Lower lobe of right lung (tissue), 2 donors: ENCODE data around the gene COPRS. TPM values are rescaled to one million over a fixed set of nuclear protein-coding genes. Genes with fewer than 3 reads are reported as not detected.

Experiments
- ATAC-seq, 2 donors: fragments of 200-7000 bp; cut with Tn5 transposase; one replicate each; pipeline ENCODE4 v1.9.1; 2020 to 2022; ENCODE audit warnings: mild to moderate bottlenecking in 2 of 2, moderate library complexity in 2 of 2
- DNase-seq: peaks from one replicate; pipeline ENCODE4 v3.0.0-alpha.2; 2020
- H3K27ac ChIP-seq: fragments of 200-600 bp; one replicate; pipeline ENCODE4 v1.8.0; 2022
- H3K27me3 ChIP-seq: fragments of 200-600 bp; one replicate; pipeline ENCODE4 v1.8.0; 2022; ENCODE audit warnings: low read depth
- H3K36me3 ChIP-seq: fragments of 200-600 bp; one replicate; pipeline ENCODE4 v1.8.0; 2022; ENCODE audit warnings: mild to moderate bottlenecking
- H3K4me1 ChIP-seq: fragments of 200-600 bp; one replicate; pipeline ENCODE4 v1.8.0; 2022
- H3K4me3 ChIP-seq: fragments of 200-600 bp; one replicate; pipeline ENCODE4 v1.8.0; 2022; ENCODE audit warnings: mild to moderate bottlenecking
- H3K9me3 ChIP-seq: fragments of 200-600 bp; one replicate; pipeline ENCODE4 v1.8.0; 2022
- intact Hi-C: fragments of 100-400 bp; cut with DNase I; formaldehyde crosslinking; loops from one replicate; pipeline ENCODE4 v1.11.0; 2022
- total RNA-seq: library from RNA; stranded (reverse); fragmentation: NEBNext Ultra II Directional; extraction: Animal tissue kit (Norgen Biotek cat#: 25700); gene quantifications from one replicate; pipeline ENCODE4 v1.2.1, GENCODE V29; 2021
- TF ChIP-seq, protein P1 (sequence below): fragments of 200-600 bp; IDR thresholded peaks from one replicate; pipeline ENCODE4 v1.8.0; 2022; ENCODE audit warnings: antibody characterized with exemption, mild to moderate bottlenecking
- donor health status: DM: no; HTN: yes; CAD: no; lungs with severe emphysema.

The COPRS gene
- total RNA-seq, 1 donor from 2014 or later: 37.4 TPM

DNA sequence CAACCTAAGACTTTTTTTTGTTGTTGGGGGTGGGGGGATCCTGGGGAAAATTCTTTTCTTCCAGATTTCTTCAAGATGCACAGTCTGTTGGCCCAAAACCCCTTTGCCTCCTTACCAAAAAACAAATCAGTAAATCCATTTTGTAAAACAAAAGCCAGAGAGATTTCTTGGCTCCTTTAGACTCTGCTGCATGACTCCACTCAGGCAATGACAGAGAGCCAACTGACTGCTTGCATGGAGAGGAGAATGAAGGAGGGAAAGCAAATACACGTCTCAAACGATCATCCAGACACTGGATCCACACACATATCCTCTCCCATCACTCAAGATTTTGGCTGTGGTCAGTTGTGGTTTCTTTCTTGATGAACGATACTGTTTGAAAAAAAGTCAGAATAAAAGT lies 13.8 kb downstream of the COPRS start:
- Histone ChIP-seq H3K36me3 (no peaks in the 10 kb centered on the region), H3K9me3 (no peaks in the 10 kb centered on the region), H3K27me3 (no peaks in the 10 kb centered on the region), H3K27ac (no peak overlapping the region), H3K4me3 (no peak overlapping the region), H3K4me1 (peaks cover 21% of the 10 kb centered on the region)
- ATAC-seq (no peak), DNase-seq (no peak)
- intact Hi-C loops: no loop called here
- TF ChIP-seq, protein P1, sequence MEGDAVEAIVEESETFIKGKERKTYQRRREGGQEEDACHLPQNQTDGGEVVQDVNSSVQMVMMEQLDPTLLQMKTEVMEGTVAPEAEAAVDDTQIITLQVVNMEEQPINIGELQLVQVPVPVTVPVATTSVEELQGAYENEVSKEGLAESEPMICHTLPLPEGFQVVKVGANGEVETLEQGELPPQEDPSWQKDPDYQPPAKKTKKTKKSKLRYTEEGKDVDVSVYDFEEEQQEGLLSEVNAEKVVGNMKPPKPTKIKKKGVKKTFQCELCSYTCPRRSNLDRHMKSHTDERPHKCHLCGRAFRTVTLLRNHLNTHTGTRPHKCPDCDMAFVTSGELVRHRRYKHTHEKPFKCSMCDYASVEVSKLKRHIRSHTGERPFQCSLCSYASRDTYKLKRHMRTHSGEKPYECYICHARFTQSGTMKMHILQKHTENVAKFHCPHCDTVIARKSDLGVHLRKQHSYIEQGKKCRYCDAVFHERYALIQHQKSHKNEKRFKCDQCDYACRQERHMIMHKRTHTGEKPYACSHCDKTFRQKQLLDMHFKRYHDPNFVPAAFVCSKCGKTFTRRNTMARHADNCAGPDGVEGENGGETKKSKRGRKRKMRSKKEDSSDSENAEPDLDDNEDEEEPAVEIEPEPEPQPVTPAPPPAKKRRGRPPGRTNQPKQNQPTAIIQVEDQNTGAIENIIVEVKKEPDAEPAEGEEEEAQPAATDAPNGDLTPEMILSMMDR: no peak

DNA sequence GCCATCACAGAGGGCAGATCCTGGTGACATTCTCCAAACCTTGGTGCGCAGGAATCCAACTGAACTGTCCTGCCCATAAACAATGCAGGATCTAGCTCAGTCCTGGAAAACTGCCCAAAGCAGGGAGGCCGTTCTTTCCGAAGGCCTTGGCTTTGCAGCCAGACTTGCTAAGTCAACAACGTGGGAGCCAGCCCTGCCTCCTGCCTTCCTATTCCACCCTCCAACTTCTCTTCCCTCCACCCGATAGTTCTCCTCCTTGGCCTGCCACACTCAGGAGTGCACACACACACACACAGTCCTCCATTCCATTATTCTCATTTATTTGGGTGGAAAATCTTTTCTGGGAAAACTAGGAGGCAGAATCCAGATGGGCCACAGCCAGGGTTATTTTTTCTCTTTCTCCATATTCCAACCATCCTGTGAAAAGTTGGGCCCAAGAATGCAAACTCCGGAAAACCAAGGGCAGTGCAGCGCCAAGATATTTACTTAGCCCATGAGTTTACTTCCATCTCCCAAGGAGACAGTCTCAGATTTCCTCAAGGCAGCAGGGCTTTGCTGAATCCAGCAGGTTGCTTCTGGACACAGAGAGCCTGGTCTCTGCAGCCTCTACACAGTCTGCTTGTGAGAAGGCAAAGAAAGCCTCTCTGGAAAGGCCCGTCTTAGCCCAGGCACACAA lies 15.8 kb downstream of the COPRS start:
- no peaks in the 10 kb centered on the region for H3K27me3 ChIP-seq
- H3K4me3 ChIP-seq: peak overlapping the region; percentile 32
- TF ChIP-seq, protein P1: no peak
- intact Hi-C loops: no loop called here
- no peaks in the 10 kb centered on the region for H3K36me3 ChIP-seq
- peaks cover 21% of the 10 kb centered on the region for H3K4me1 ChIP-seq
- peak; percentile 41 to 72 for ATAC-seq
- DNase-seq: peak; percentile 54
- no peaks in the 10 kb centered on the region for H3K9me3 ChIP-seq
- peak overlapping the region; percentile 44 for H3K27ac ChIP-seq

DNA sequence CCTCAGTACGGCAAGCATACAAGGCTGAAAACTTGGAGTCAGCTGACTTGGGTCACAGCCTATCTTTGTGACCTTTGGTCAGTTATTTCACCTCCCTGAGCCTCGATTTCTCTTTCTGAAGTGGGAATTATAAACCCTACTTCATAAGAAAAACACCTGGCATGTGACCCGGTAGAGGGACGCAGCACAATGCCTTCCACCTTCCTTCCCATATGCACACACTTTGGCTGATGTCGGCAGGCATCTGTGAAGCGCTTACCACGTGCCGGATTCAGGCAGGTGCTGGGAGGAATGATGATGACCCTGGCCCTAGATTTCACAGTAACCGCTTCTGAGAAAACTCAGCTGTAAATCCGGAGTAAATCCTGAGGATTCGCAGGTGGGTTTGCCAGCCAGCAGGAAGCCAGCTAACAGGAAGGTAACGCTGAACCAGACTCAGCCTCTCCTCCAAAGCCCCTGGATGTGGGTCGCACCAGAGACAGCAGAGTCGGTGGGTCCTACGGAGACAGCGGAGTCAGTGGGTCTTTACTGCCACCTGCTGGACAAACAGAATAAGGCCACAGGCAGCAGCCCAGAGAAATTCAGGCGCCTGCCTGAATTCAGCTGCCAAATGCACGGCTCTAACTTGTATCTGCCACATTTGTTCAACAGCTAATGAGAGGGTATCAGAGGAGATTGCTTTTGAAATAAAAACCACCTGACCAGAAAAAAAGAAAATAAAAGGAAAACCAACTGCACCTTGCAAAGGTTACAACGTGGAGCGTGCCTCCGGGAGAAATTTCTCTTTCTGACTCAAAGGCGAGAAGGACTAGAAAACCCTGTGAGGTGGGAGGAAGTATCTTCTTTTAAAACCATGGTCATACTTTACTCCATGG lies 16.6 kb downstream of the COPRS start:
- peak; percentile 89 to 92 for ATAC-seq
- no peaks in the 10 kb centered on the region for H3K9me3 ChIP-seq
- no peaks in the 10 kb centered on the region for H3K36me3 ChIP-seq
- peak; percentile 58 for DNase-seq
- H3K4me1 ChIP-seq: peaks cover 21% of the 10 kb centered on the region
- intact Hi-C loops: no loop called here
- peak overlapping the region; percentile 44 for H3K27ac ChIP-seq
- H3K27me3 ChIP-seq: no peaks in the 10 kb centered on the region
- H3K4me3 ChIP-seq: peak overlapping the region; percentile 32
- TF ChIP-seq, protein P1: peak; percentile 97

DNA sequence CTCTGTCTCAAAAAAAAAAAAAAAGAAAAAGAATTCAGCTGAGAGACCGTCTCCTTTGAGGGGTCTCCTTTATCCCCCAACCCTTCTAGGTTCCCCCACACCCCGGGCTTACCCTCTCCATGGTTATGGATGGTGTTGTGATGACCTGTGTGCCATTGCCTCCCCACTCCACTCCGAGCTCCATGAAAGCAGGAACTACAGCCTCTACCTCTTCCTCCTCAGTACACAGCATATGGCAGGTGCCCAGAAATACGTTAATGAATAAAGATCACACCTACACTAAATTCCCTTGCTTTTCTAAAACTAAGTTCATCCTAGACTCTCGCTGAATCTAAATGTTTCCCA lies 17.2 kb downstream of the COPRS start:
- no peaks in the 10 kb centered on the region for H3K27me3 ChIP-seq
- H3K4me1 ChIP-seq: peaks cover 21% of the 10 kb centered on the region
- no peaks in the 10 kb centered on the region for H3K36me3 ChIP-seq
- no peak overlapping the region for H3K4me3 ChIP-seq
- H3K9me3 ChIP-seq: no peaks in the 10 kb centered on the region
- TF ChIP-seq, protein P1: no peak
- intact Hi-C loops: no loop called here
- H3K27ac ChIP-seq: no peak overlapping the region
- no peak for ATAC-seq
- no peak for DNase-seq

DNA sequence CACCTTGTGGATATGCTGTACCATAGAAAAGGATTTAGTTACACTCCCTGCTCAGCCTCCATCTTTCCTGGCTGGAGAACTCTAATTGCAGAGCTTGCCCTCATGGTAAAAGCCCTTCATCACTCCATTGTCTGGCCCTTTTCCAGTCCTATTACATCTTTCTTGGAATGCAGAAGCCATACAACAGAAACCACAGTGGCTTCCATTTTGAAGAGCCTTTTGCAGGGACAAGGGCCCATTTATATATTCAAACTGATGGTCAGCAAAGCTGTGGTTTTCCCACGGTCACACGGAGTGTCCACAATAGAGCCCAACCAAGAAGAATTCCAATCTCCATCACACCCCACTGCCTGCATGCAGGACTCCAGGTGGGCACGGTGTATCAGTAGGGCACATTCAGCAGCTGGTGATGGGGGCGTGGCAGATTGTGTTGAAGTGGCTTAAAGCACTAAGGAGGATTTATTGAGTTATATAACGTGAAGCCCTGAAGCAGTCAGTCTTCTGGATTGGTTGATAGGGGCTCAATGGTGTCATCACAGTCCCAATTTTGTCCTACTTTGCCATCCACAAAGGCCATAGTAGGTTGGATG lies 20.3 kb downstream of the COPRS start:
- intact Hi-C loops: no loop called here
- peaks cover 19% of the 10 kb centered on the region for H3K4me1 ChIP-seq
- no peaks in the 10 kb centered on the region for H3K9me3 ChIP-seq
- TF ChIP-seq, protein P1: no peak
- no peaks in the 10 kb centered on the region for H3K36me3 ChIP-seq
- no peaks in the 10 kb centered on the region for H3K27me3 ChIP-seq
- no peak overlapping the region for H3K4me3 ChIP-seq
- ATAC-seq (no peak), DNase-seq (no peak)
- H3K27ac ChIP-seq: no peak overlapping the region
